HepG2 (cell line): ENCODE data around the gene IL4I1. TPM values are rescaled to one million over a fixed set of nuclear protein-coding genes. Genes with fewer than 3 reads are reported as not detected.

ENCODE experiments used
- ATAC-seq: fragments of 200-7000 bp; cut with Tn5 transposase; 3 replicates; pipeline ENCODE4 v1.9.1; 2020; ENCODE audit warnings: mild to moderate bottlenecking, moderate library complexity
- BruUV-seq: library from RNA; stranded (reverse); fragments of 400-500 nt; replicated peaks from 2 replicates; lab custom pipeline; 2021; lab: Mats Ljungman, UMichigan
- CTCF ChIA-PET: fragments of 300-600 bp; formaldehyde crosslinking; extraction: SDS; loops from one replicate; lab custom pipeline; 2021; ENCODE audit warnings: low total read pairs, inconsistent platforms, low intra/inter-chr PET ratio; lab: Yijun Ruan, JAX
- POLR2A ChIA-PET: fragments of 350-600 bp; sonication (Branson Sonifier 250); formaldehyde crosslinking; loops from one replicate; lab custom pipeline; 2020; ENCODE audit warnings: antibody characterized with exemption, inconsistent platforms; lab: Yijun Ruan, JAX
- DNase-seq: peaks from one replicate; pipeline ENCODE4 v3.0.0-alpha.2; 2015; ENCODE audit warnings: low spot score
- FAIRE-seq: peaks from 3 replicates; lab custom pipeline; 2011; peaks lifted over from hg19 to GRCh38; lab: Jason Lieb, UNC
- H2AFZ ChIP-seq: one replicate; pipeline ENCODE4 v1.6.1; 2011; ENCODE audit warnings: low read length, inconsistent platforms
- H3K27ac ChIP-seq: fragments of 300-600 bp; 3 replicates; pipeline ENCODE4 v1.8.0; 2011; ENCODE audit warnings: mixed run types, mild to moderate bottlenecking, mixed read lengths, low read length, inconsistent platforms; ENCODE audit not compliant: insufficient read depth; ENCODE audit errors: extremely low read length
- H3K27me3 ChIP-seq, 2 experiments: fragments of 200-600 bp in 1 of 2; 2 replicates in 1 of 2; 3 replicates in 1 of 2; pipeline versions ENCODE4 v1.6.0 to v1.8.0; 2011; ENCODE audit warnings: low read length in 2 of 2, mild to moderate bottlenecking in 2 of 2, moderate library complexity in 2 of 2, inconsistent platforms in 1 of 2; ENCODE audit not compliant: insufficient read depth in 2 of 2, control insufficient read depth in 1 of 2
- H3K36me3 ChIP-seq, 2 experiments: fragments of 200-600 bp in 1 of 2; replicated peaks in 1 of 2; 2 replicates in 1 of 2; 3 replicates in 1 of 2; pipeline versions ENCODE4 v1.5.1 to v1.8.0; 2011; ENCODE audit warnings: low read length in 2 of 2, inconsistent platforms in 1 of 2; ENCODE audit not compliant: insufficient read depth in 2 of 2, control insufficient read depth in 1 of 2
- H3K4me1 ChIP-seq: 2 replicates; pipeline ENCODE4 v1.5.1; 2012; ENCODE audit warnings: low read length, inconsistent platforms; ENCODE audit not compliant: insufficient read depth
- H3K4me2 ChIP-seq: 2 replicates; pipeline ENCODE4 v1.6.0; 2011; ENCODE audit warnings: low read depth, low read length, inconsistent platforms
- H3K4me3 ChIP-seq, 3 experiments: fragments of 200-600 bp in 1 of 3; sonication (generic), shearing (Covaris generic) in 1 of 3; replicated peaks in 1 of 3; 2 replicates each; pipeline ENCODE4 v1.5.1; 2011 to 2016; ENCODE audit warnings: low read length in 3 of 3, inconsistent platforms in 2 of 3, low read depth in 2 of 3, mild to moderate bottlenecking in 2 of 3, control low read depth in 1 of 3, mixed read lengths in 1 of 3; ENCODE audit not compliant: insufficient read depth in 1 of 3
- H3K79me2 ChIP-seq: one replicate; pipeline ENCODE4 v1.6.1; 2011; ENCODE audit warnings: low read length, inconsistent platforms; ENCODE audit not compliant: insufficient read depth
- H3K9ac ChIP-seq: 2 replicates; pipeline ENCODE4 v1.6.0; 2011; ENCODE audit warnings: mild to moderate bottlenecking, low read depth, low read length, inconsistent platforms; ENCODE audit not compliant: insufficient read depth
- H3K9me3 ChIP-seq: 2 replicates; pipeline ENCODE4 v1.5.1; 2012; ENCODE audit warnings: mild to moderate bottlenecking, low read length
- H4K20me1 ChIP-seq: 2 replicates; pipeline ENCODE4 v1.6.0; 2011; ENCODE audit warnings: inconsistent platforms, mild to moderate bottlenecking, low read length, moderate library complexity; ENCODE audit not compliant: insufficient read depth
- AGO2 ChIP-seq: fragments of 200-400 bp; formaldehyde crosslinking; optimal IDR thresholded peaks from 2 replicates; pipeline ENCODE3; 2017; ENCODE audit warnings: mild to moderate bottlenecking, low read depth, low read length, moderate library complexity
- POLR2A ChIP-seq, 2 experiments: IDR thresholded peaks; 2 replicates each; pipeline ENCODE4 v1.6.1; 2011; ENCODE audit warnings: low read depth in 2 of 2, low read length in 2 of 2, mild to moderate bottlenecking in 1 of 2, moderate library complexity in 1 of 2; ENCODE audit not compliant: insufficient read depth in 1 of 2
- POLR2G ChIP-seq: fragments of 200-400 bp; formaldehyde crosslinking; IDR thresholded peaks from 2 replicates; pipeline ENCODE4 v1.6.1; 2018; ENCODE audit warnings: mild to moderate bottlenecking, low read depth, low read length, moderate library complexity
- RBFOX2 ChIP-seq: fragments of 200-400 bp; formaldehyde crosslinking; IDR thresholded peaks from 2 replicates; pipeline ENCODE4 v1.6.1; 2017; ENCODE audit warnings: low read depth, mild to moderate bottlenecking, low read length
- ZBTB21 ChIP-seq: sonication (generic); formaldehyde crosslinking; IDR thresholded peaks from 2 replicates; pipeline ENCODE4 v1.4.0; 2020; ENCODE audit warnings: missing genetic modification reagents
- ZNF652 ChIP-seq: IDR thresholded peaks from 2 replicates; pipeline ENCODE4 v1.6.1; 2016; ENCODE audit warnings: low read depth, borderline replicate concordance
- WGBS: methylation state at CpG from one replicate; pipeline ENCODE4 v1.1.6; 2017; ENCODE audit warnings: low lambda C conversion rate; 5-methylcytosine and 5-hydroxymethylcytosine counted together
- in situ Hi-C: cut with HindIII; loops from 2 replicates; pipeline ENCODE4 v1.10.0; 2017; ENCODE audit warnings: low pct_unique_long_range_greater_than_20kb; ENCODE audit not compliant: extremely low pct_ligation_motif_present
- intact Hi-C: fragments of 100-400 bp; cut with micrococcal nuclease; formaldehyde crosslinking; loops from one replicate; pipeline ENCODE4 v1.10.0; 2022; ENCODE audit not compliant: unreplicated experiment
- polyA plus RNA-seq, 8 experiments: library from polyadenylated mRNA; depleted of rRNA in 3 of 8; stranded (reverse) in 7 of 8; unstranded in 1 of 8; fragments of >200 nt; fragmentation: Illumina TruSeq in 4 of 8; extraction: Trizol in 4 of 8; gene quantifications; 2 replicates each; pipeline versions ENCODE4 v1.2.1 to v1.2.3, GENCODE V29; 2011 to 2016; ENCODE audit warnings: low read depth in 4 of 8, missing spikeins in 1 of 8, mixed read lengths in 1 of 8; ENCODE audit not compliant: insufficient read depth in 1 of 8
- total RNA-seq, 5 experiments: library from RNA; depleted of rRNA; stranded (reverse); fragments of >200 nt; fragmentation: Illumina TruSeq; extraction: Trizol; gene quantifications; 2 replicates each; pipeline ENCODE4 v1.2.3, GENCODE V29; 2016; ENCODE audit warnings: low read depth in 1 of 5
- TF ChIP-seq, protein P1 (sequence below): sonication (generic); formaldehyde crosslinking; IDR thresholded peaks from 2 replicates; pipeline ENCODE4 v1.4.0; 2020; ENCODE audit warnings: missing genetic modification reagents

IL4I1 gene
- total and polyA plus RNA-seq, 2 of the 13 experiments (the other 11 are each of a cell fraction or from before 2014, with no cell fraction given): not detected

- Histone ChIP-seq H2AFZ (no peak overlapping the region), H3K27ac (no peak overlapping the region), H3K4me3 (no peak overlapping the region), H3K4me2 (no peak overlapping the region), H3K9ac (no peak overlapping the region), H3K4me1 (peaks cover 15% of the 10 kb centered on the region), H3K9me3 (no peaks in the 10 kb centered on the region), H3K27me3 (no peaks in the 10 kb centered on the region), H3K36me3 (peaks cover 35 to 72% of the 10 kb centered on the region in 2 experiments), H4K20me1 (peaks cover 6% of the 10 kb centered on the region), H3K79me2 (peaks cover 7% of the 10 kb centered on the region)
- WGBS: 89% methylated on average over 10 of the region's 17 CpGs
- FAIRE-seq: no peak
- BruUV-seq: no TSS peak
- in situ Hi-C loops: no loop called here
- ChIA-PET POLR2A (interaction anchor here (1.1 to 1.3 kb wide), 2 partner anchors 9 to 10 kb away, joined by 3 to 4 read pairs; no protein-coding TSS in a partner anchor), CTCF (no interaction called here)
- intact Hi-C loops: no loop called here
- ATAC-seq: peak; percentile 8
- no peak for DNase-seq
- TF ChIP-seq ZNF652: no peak
- peak; percentile 85 for TF ChIP-seq AGO2
- peak; percentile 59; the same call in 1 of the 2 replicates for TF ChIP-seq RBFOX2
- TF ChIP-seq POLR2G: peak; percentile 64
- TF ChIP-seq POLR2A (IDR thresholded peaks at IDR 0.05; ENCODE audit: insufficient read depth in 1 of 2, low read depth in 2 of 2, low read length in 2 of 2): peak in 1 of 2 experiments; percentile 36; a peak in 2 of 4 replicates
- no peak for TF ChIP-seq ZBTB21 (CRISPR knock-in tag)
- TF ChIP-seq, protein P1, sequence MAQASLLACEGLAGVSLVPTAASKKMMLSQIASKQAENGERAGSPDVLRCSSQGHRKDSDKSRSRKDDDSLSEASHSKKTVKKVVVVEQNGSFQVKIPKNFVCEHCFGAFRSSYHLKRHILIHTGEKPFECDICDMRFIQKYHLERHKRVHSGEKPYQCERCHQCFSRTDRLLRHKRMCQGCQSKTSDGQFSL (CRISPR knock-in tag): peak; percentile 20; the same call in 1 of the 2 replicates
These were observed 36.2 kb downstream of the IL4I1 start for GRCh38 chr19:49860336-49861102.
